Stimulated activated CD4-positive, alpha-beta T cell treated with anti-CD3 and anti-CD28 coated beads, Interleukin-2, amount 100 ng/mL, for 24 hours (primary cell): ENCODE results near the gene MYO1B.
A peak's percentile ranks its signal among the peaks of the same experiment; 100 is the strongest.

ENCODE experiments used
- DNase-seq, 2 donors: peaks; one replicate each; pipeline ENCODE4 v3.0.0-alpha.2; 2020

MYO1B gene

GRCh38 chr2:191301971-191302370, 56.8 kb downstream of the MYO1B start:
- no peak for DNase-seq

- peak in 1 of 2 donors; percentile 5 for DNase-seq
Measured at GRCh38 chr2:191302459-191303139, 57.4 kb downstream of the MYO1B start.

- no peak for DNase-seq
Measured at GRCh38 chr2:191303140-191304005, 58.2 kb downstream of the MYO1B start.

- DNase-seq, result no peak
Measured at GRCh38 chr2:191304939-191305875, 60.0 kb downstream of the MYO1B start.

GRCh38 chr2:191308026-191308425, 62.8 kb downstream of the MYO1B start:
- DNase-seq, result no peak

- no peak for DNase-seq
Measured at GRCh38 chr2:191311156-191311555, 66.0 kb downstream of the MYO1B start.

- DNase-seq, result no peak
Measured at GRCh38 chr2:191311627-191312026, 66.4 kb downstream of the MYO1B start.

GRCh38 chr2:191312163-191312562, 67.0 kb downstream of the MYO1B start:
- DNase-seq, result no peak

GRCh38 chr2:191312662-191313061, 67.5 kb downstream of the MYO1B start:
- DNase-seq, result no peak

- DNase-seq, result no peak
Measured at GRCh38 chr2:191314697-191315364, 69.6 kb downstream of the MYO1B start.

- DNase-seq, result no peak
Measured at GRCh38 chr2:191315365-191315752, 70.2 kb downstream of the MYO1B start.

- no peak for DNase-seq
Measured at GRCh38 chr2:191316246-191316994, 71.2 kb downstream of the MYO1B start.

- DNase-seq, result no peak
Measured at GRCh38 chr2:191318037-191318728, 73.0 kb downstream of the MYO1B start.

GRCh38 chr2:191318729-191319078, 73.5 kb downstream of the MYO1B start:
- no peak for DNase-seq

- DNase-seq, result no peak
Measured at GRCh38 chr2:191319186-191319585, 74.0 kb downstream of the MYO1B start.

- DNase-seq, result no peak
Measured at GRCh38 chr2:191320881-191321280, 75.7 kb downstream of the MYO1B start.

- DNase-seq, result peak in 1 of 2 donors; percentile 3
Measured at GRCh38 chr2:191321861-191322662, 76.9 kb downstream of the MYO1B start.

- DNase-seq, result no peak
Measured at GRCh38 chr2:191322828-191323506, 77.8 kb downstream of the MYO1B start.

- no peak for DNase-seq
Measured at GRCh38 chr2:191325651-191326365, 80.6 kb downstream of the MYO1B start.
